22Rv1 (cell line): Measurements from ENCODE around the gene GRM8.

ENCODE experiments used
- ZFX ChIP-seq: fragments of 450-650 bp; IDR thresholded peaks from 2 replicates; pipeline ENCODE4 v1.6.1; 2017; ENCODE audit warnings: antibody characterized with exemption, borderline replicate concordance
- TF ChIP-seq, protein P1 (sequence below): fragments of 450-650 bp; IDR thresholded peaks from 2 replicates; pipeline ENCODE4 v1.5.1; 2017; ENCODE audit warnings: mild to moderate bottlenecking

GRCh38 chr7:126495001-126495400, 757.7 kb downstream of the GRM8 start:
- TF ChIP-seq, protein P1, sequence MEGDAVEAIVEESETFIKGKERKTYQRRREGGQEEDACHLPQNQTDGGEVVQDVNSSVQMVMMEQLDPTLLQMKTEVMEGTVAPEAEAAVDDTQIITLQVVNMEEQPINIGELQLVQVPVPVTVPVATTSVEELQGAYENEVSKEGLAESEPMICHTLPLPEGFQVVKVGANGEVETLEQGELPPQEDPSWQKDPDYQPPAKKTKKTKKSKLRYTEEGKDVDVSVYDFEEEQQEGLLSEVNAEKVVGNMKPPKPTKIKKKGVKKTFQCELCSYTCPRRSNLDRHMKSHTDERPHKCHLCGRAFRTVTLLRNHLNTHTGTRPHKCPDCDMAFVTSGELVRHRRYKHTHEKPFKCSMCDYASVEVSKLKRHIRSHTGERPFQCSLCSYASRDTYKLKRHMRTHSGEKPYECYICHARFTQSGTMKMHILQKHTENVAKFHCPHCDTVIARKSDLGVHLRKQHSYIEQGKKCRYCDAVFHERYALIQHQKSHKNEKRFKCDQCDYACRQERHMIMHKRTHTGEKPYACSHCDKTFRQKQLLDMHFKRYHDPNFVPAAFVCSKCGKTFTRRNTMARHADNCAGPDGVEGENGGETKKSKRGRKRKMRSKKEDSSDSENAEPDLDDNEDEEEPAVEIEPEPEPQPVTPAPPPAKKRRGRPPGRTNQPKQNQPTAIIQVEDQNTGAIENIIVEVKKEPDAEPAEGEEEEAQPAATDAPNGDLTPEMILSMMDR, result no peak
- TF ChIP-seq ZFX, result no peak
